HepG2 (cell line): Measurements from ENCODE around the gene EIF5. TPM values are rescaled to one million over a fixed set of nuclear protein-coding genes. Genes with fewer than 3 reads are reported as not detected.

ENCODE experiments used
- HDAC2 ChIP-seq: sonication (generic); formaldehyde crosslinking; IDR thresholded peaks from 2 replicates; pipeline ENCODE4 v1.4.0; 2020; ENCODE audit warnings: missing genetic modification reagents
- HMG20A ChIP-seq: IDR thresholded peaks from 2 replicates; pipeline ENCODE4 v1.6.1; 2016; ENCODE audit warnings: borderline replicate concordance
- HNF4A ChIP-seq: sonication (generic); formaldehyde crosslinking; IDR thresholded peaks from 2 replicates; pipeline ENCODE4 v1.4.0; 2020; ENCODE audit warnings: missing genetic modification reagents
- HOXA9 ChIP-seq: sonication (generic); formaldehyde crosslinking; IDR thresholded peaks from 2 replicates; pipeline ENCODE4 v1.8.1; 2022; ENCODE audit warnings: missing genetic modification reagents, mild to moderate bottlenecking, moderate library complexity, borderline replicate concordance
- IRF2 ChIP-seq: IDR thresholded peaks from 2 replicates; pipeline ENCODE4 v1.6.1; 2018; ENCODE audit warnings: missing genetic modification reagents, missing compliant biosample characterization
- KAT8 ChIP-seq: IDR thresholded peaks from 2 replicates; pipeline ENCODE4 v1.6.1; 2016; ENCODE audit warnings: missing genetic modification reagents, missing compliant biosample characterization
- MBNL3 ChIP-seq: fragments of 250-450 bp; sonication (Bioruptor Pico); conservative IDR thresholded peaks from 2 replicates; pipeline ENCODE4 v1.8.0; 2022; ENCODE audit warnings: mild to moderate bottlenecking, inconsistent platforms
- PLSCR1 ChIP-seq: sonication (generic); formaldehyde crosslinking; IDR thresholded peaks from 2 replicates; pipeline ENCODE4 v1.5.0; 2020; ENCODE audit warnings: missing genetic modification reagents, mild to moderate bottlenecking, borderline replicate concordance
- RFXAP ChIP-seq: sonication (generic); formaldehyde crosslinking; IDR thresholded peaks from 2 replicates; pipeline ENCODE4 v1.4.0; 2020; ENCODE audit warnings: missing genetic modification reagents, borderline replicate concordance
- SSRP1 ChIP-seq: IDR thresholded peaks from 2 replicates; pipeline ENCODE4 v1.6.1; 2016; ENCODE audit warnings: control low read depth
- TBX2 ChIP-seq: sonication (generic); formaldehyde crosslinking; IDR thresholded peaks from 2 replicates; pipeline ENCODE4 v1.5.0; 2020; ENCODE audit warnings: missing genetic modification reagents, mild to moderate bottlenecking, borderline replicate concordance
- THAP7 ChIP-seq: sonication (generic); formaldehyde crosslinking; IDR thresholded peaks from 2 replicates; pipeline ENCODE4 v1.8.1; 2023; ENCODE audit warnings: mild to moderate bottlenecking, missing genetic modification reagents
- ZBTB33 ChIP-seq: sonication (generic); formaldehyde crosslinking; IDR thresholded peaks from 2 replicates; pipeline ENCODE4 v1.4.0; 2020; ENCODE audit warnings: missing genetic modification reagents
- ZFY ChIP-seq: sonication (generic); formaldehyde crosslinking; IDR thresholded peaks from 2 replicates; pipeline ENCODE4 v1.4.0; 2020; ENCODE audit warnings: missing genetic modification reagents
- ZNF30 ChIP-seq: sonication (generic); formaldehyde crosslinking; IDR thresholded peaks from 2 replicates; pipeline ENCODE4 v1.5.0; 2020; ENCODE audit warnings: mild to moderate bottlenecking, missing genetic modification reagents
- ZNF317 ChIP-seq: sonication (generic); formaldehyde crosslinking; IDR thresholded peaks from 2 replicates; pipeline ENCODE4 v1.5.0; 2020; ENCODE audit warnings: mild to moderate bottlenecking, missing genetic modification reagents
- ZNF607 ChIP-seq: sonication (generic); formaldehyde crosslinking; IDR thresholded peaks from 2 replicates; pipeline ENCODE4 v1.5.1; 2020; ENCODE audit warnings: missing genetic modification reagents, mild to moderate bottlenecking, borderline replicate concordance
- ZNF710 ChIP-seq: sonication (generic); formaldehyde crosslinking; IDR thresholded peaks from 2 replicates; pipeline ENCODE4 v1.5.0; 2020; ENCODE audit warnings: mild to moderate bottlenecking, missing genetic modification reagents, borderline replicate concordance
- ZNF766 ChIP-seq: sonication (generic); formaldehyde crosslinking; IDR thresholded peaks from 2 replicates; pipeline ENCODE4 v1.5.0; 2020; ENCODE audit warnings: missing genetic modification reagents, borderline replicate concordance
- polyA plus RNA-seq, 8 experiments: library from polyadenylated mRNA; depleted of rRNA in 3 of 8; stranded (reverse) in 7 of 8; unstranded in 1 of 8; fragments of >200 nt; fragmentation: Illumina TruSeq in 4 of 8; extraction: Trizol in 4 of 8; gene quantifications; 2 replicates each; pipeline versions ENCODE4 v1.2.1 to v1.2.3, GENCODE V29; 2011 to 2016; ENCODE audit warnings: low read depth in 4 of 8, missing spikeins in 1 of 8, mixed read lengths in 1 of 8; ENCODE audit not compliant: insufficient read depth in 1 of 8
- total RNA-seq, 5 experiments: library from RNA; depleted of rRNA; stranded (reverse); fragments of >200 nt; fragmentation: Illumina TruSeq; extraction: Trizol; gene quantifications; 2 replicates each; pipeline ENCODE4 v1.2.3, GENCODE V29; 2016; ENCODE audit warnings: low read depth in 1 of 5
- TF ChIP-seq, protein P1 (sequence below): sonication (generic); formaldehyde crosslinking; IDR thresholded peaks from 2 replicates; pipeline ENCODE4 v1.4.0; 2020; ENCODE audit warnings: missing genetic modification reagents, borderline replicate concordance

Gene EIF5
- total and polyA plus RNA-seq, 2 of the 13 experiments (the other 11 are each of a cell fraction or from before 2014, with no cell fraction given) = 189 to 281 TPM

DNA sequence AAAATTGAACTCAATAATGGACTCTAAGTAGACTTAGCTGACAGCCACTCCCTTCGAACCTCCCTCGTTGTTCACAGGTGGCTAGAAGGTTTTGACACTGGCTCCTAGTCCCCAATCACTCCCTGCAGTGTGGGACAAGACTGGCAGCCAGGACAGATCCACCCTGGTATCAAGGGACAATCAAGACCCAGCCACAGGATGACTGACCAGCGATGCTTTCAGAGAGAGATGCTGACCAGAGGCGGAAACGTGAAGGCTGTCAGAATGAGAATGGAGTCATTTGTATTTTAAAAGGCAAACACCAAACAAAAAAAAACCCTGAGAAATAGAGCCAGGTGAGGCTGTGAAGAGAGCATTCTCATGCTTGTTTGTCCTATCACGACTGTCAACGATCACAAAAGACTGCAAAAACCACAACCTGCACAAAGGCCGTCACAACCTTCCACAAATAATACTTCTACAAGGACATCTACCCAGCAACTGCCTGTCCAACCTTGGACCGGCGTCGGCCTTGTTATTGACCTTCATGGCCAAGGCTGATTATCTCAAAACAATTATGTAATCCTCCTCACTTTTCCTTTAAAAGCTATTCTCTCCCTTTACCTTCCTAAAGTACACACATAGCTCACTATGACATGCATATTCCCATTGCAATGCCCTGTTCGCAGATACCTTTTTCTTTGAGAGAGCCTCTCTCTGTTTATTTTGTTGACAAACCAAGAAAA, 13.2 kb downstream of the EIF5 start (continued):
- TF ChIP-seq ZBTB33 = no peak
- 0 out of 2 replicates have a peak, but pooled peaks have one; percentile 35 for TF ChIP-seq ZNF317 (CRISPR knock-in tag)
- TF ChIP-seq IRF2 (CRISPR knock-in tag) = peak; percentile 51; the same call in 1 of the 2 replicates
- TF ChIP-seq MBNL3 (CRISPR knock-in tag) = no peak
- TF ChIP-seq, protein P1, sequence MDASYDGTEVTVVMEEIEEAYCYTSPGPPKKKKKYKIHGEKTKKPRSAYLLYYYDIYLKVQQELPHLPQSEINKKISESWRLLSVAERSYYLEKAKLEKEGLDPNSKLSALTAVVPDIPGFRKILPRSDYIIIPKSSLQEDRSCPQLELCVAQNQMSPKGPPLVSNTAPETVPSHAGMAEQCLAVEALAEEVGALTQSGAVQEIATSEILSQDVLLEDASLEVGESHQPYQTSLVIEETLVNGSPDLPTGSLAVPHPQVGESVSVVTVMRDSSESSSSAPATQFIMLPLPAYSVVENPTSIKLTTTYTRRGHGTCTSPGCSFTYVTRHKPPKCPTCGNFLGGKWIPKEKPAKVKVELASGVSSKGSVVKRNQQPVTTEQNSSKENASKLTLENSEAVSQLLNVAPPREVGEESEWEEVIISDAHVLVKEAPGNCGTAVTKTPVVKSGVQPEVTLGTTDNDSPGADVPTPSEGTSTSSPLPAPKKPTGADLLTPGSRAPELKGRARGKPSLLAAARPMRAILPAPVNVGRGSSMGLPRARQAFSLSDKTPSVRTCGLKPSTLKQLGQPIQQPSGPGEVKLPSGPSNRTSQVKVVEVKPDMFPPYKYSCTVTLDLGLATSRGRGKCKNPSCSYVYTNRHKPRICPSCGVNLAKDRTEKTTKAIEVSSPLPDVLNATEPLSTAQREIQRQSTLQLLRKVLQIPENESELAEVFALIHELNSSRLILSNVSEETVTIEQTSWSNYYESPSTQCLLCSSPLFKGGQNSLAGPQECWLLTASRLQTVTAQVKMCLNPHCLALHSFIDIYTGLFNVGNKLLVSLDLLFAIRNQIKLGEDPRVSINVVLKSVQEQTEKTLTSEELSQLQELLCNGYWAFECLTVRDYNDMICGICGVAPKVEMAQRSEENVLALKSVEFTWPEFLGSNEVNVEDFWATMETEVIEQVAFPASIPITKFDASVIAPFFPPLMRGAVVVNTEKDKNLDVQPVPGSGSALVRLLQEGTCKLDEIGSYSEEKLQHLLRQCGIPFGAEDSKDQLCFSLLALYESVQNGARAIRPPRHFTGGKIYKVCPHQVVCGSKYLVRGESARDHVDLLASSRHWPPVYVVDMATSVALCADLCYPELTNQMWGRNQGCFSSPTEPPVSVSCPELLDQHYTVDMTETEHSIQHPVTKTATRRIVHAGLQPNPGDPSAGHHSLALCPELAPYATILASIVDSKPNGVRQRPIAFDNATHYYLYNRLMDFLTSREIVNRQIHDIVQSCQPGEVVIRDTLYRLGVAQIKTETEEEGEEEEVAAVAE (CRISPR knock-in tag) = no peak
- peak; percentile 75; the same call in 1 of the 2 replicates for TF ChIP-seq ZNF710 (CRISPR knock-in tag)
- no peak for TF ChIP-seq HOXA9 (CRISPR knock-in tag)
- no peak for TF ChIP-seq ZNF766 (CRISPR knock-in tag)
- 0 out of 2 replicates have a peak, but pooled peaks have one; percentile 64 for TF ChIP-seq HMG20A (CRISPR knock-in tag)
- no peak for TF ChIP-seq ZNF607
- TF ChIP-seq RFXAP = peak; percentile 94
- no peak; the same call in 1 of the 2 replicates for TF ChIP-seq KAT8 (CRISPR knock-in tag)
- peak; percentile 47; the same call in 1 of the 2 replicates for TF ChIP-seq TBX2 (CRISPR knock-in tag)
- no peak for TF ChIP-seq THAP7 (CRISPR knock-in tag)
- TF ChIP-seq HNF4A (CRISPR knock-in tag) = peak; percentile 62
- TF ChIP-seq SSRP1 (CRISPR knock-in tag) = no peak
- no peak for TF ChIP-seq ZNF30 (CRISPR knock-in tag)
- no peak for TF ChIP-seq ZFY (CRISPR knock-in tag)
- no peak for TF ChIP-seq PLSCR1 (CRISPR knock-in tag)
- peak; percentile 27; the same call in 1 of the 2 replicates for TF ChIP-seq HDAC2 (CRISPR knock-in tag)
